ENCODE data around the gene NCKAP5.

DNA sequence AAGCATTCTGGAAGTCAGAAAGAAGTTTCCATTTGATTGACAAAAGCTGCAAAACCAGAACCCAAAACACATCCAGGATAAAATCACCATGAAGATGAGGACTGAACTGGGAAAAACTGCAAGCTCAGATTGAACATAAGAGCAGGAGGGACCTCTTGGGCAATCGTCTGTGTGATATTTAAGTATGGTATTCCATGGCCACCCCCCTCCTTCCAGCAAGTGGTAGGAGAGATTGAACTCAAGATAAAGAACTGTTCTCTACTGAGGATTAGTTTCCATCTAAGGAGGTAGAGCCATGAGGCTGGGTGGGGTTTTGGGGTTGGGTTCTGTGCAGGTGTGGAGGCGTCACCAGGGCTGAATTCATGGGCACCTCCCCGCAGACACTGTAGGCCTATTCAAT lies 251.1 kb downstream of the NCKAP5 start:
- TF ChIP-seq SP1 (IDR thresholded peaks at IDR 0.05), result no peak
- TF ChIP-seq FOXM1 (IDR thresholded peaks at IDR 0.05; ENCODE audit: borderline replicate concordance), result no peak
- no peak for TF ChIP-seq SUZ12 (IDR thresholded peaks at IDR 0.05)
- TF ChIP-seq NFRKB (IDR thresholded peaks at IDR 0.05), result no peak
- no peak for TF ChIP-seq FOXA1 (IDR thresholded peaks at IDR 0.05)
- no peak for TF ChIP-seq BHLHE40 (IDR thresholded peaks at IDR 0.05; ENCODE audit: borderline replicate concordance)
- no peak for TF ChIP-seq HDGF (IDR thresholded peaks at IDR 0.05; ENCODE audit: borderline replicate concordance)
- no peak for TF ChIP-seq FOXK2 (IDR thresholded peaks at IDR 0.05)
- TF ChIP-seq L3MBTL2 (conservative IDR thresholded peaks at IDR 0.05), result no peak
- no peak for TF ChIP-seq CTBP1 (IDR thresholded peaks at IDR 0.05; ENCODE audit: borderline replicate concordance)
- TF ChIP-seq ARNT (IDR thresholded peaks at IDR 0.05), result no peak
- TF ChIP-seq ELF4 (IDR thresholded peaks at IDR 0.05), result no peak
- TF ChIP-seq ZNF384 (IDR thresholded peaks at IDR 0.05), result no peak
- TF ChIP-seq LEF1 (IDR thresholded peaks at IDR 0.05; ENCODE audit: borderline replicate concordance), result no peak

Data from HEK293T (cell line).